Vagina (tissue), 2 donors: ENCODE measurements around the gene GRAP.

ENCODE experiments used
- POLR2A ChIP-seq, 2 donors: fragments of 450-650 bp; IDR thresholded peaks; one replicate each; pipeline ENCODE4 v1.6.1; 2017; ENCODE audit warnings: antibody characterized with exemption in 2 of 2, mild to moderate bottlenecking in 2 of 2, moderate library complexity in 2 of 2
- TF ChIP-seq, protein P1 (sequence below), 3 experiments: fragments of 450-650 bp in 2 of 3; fragments of 200-600 bp in 1 of 3; sonication (generic) in 1 of 3; IDR thresholded peaks; one replicate each; pipeline ENCODE4 v1.5.1; 2017 to 2019; ENCODE audit warnings: antibody characterized with exemption in 3 of 3, mild to moderate bottlenecking in 2 of 3, moderate library complexity in 2 of 3

DNA sequence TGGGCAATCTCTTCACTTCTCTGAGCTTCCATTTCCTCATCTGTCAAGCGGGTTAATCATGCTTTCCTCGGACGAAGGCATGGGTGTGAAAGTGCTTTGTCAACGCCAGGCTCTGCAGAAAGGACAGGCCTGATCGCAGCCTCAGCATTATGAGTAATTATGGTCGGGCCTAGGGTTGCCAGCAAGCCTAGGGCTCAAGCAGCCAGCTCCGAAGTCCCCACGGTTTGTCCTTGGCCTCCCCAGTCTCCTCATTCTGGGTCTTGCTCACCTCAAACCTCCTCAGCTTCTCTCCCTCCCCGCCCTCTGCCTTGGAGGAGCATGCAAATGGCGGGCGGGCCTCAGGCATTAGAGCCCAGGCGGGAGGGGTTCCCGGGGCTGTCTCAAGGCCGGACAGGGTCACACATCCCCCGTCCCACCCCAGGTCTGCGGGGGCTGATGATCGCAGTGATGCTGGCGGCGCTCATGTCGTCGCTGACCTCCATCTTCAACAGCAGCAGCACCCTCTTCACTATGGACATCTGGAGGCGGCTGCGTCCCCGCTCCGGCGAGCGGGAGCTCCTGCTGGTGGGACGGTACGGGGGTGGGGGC lies 32.0 kb downstream of the GRAP start:
- no peak for TF ChIP-seq POLR2A (IDR thresholded peaks at IDR 0.05)
- TF ChIP-seq, protein P1, sequence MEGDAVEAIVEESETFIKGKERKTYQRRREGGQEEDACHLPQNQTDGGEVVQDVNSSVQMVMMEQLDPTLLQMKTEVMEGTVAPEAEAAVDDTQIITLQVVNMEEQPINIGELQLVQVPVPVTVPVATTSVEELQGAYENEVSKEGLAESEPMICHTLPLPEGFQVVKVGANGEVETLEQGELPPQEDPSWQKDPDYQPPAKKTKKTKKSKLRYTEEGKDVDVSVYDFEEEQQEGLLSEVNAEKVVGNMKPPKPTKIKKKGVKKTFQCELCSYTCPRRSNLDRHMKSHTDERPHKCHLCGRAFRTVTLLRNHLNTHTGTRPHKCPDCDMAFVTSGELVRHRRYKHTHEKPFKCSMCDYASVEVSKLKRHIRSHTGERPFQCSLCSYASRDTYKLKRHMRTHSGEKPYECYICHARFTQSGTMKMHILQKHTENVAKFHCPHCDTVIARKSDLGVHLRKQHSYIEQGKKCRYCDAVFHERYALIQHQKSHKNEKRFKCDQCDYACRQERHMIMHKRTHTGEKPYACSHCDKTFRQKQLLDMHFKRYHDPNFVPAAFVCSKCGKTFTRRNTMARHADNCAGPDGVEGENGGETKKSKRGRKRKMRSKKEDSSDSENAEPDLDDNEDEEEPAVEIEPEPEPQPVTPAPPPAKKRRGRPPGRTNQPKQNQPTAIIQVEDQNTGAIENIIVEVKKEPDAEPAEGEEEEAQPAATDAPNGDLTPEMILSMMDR (IDR thresholded peaks at IDR 0.05) = no peak
